Renal cortical epithelial cell (primary cell): Measurements from ENCODE around the gene RDM1. TPM values are rescaled to one million over a fixed set of nuclear protein-coding genes. Genes with fewer than 3 reads are reported as not detected.
"Not testable (repeated sequence)": the region's sequence is repeated elsewhere in the genome, so short reads cannot be mapped to it uniquely, and the experiment has no call there.

Experiments used
- DNase-seq: peaks from one replicate; pipeline ENCODE4 v3.0.0-alpha.2; 2011; ENCODE audit warnings: low read depth
- total RNA-seq: library from RNA; depleted of rRNA; stranded (reverse); fragments of >200 nt; gene quantifications from 2 replicates; pipeline ENCODE4 v1.2.3, GENCODE V29; 2014

RDM1 gene
- total RNA-seq, 1 donor from 2014 or later: 0.20 TPM

- peak; percentile 55 for DNase-seq
Measured at GRCh38 chr17:35898283-35899070, 32.1 kb downstream of the RDM1 start.

DNA sequence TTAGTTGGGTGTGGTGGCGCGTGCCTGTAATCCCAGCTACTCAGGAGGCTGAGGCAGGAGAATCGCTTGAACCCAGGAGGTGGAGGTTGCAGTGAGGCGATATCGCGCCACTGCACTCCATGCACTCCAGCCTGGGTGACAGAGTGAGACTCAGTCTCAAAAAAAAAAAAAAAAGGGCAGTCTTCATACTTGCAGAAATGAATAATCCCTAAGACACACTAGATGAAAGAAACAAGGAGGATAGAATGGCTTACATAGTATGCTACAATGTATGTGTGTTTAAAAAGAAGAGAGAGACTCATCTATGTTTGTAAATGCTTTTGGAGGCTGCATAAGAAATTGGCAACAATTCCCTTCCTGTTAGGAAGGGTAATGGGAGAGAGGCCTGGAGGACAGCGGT, 32.8 kb downstream of the RDM1 start:
- DNase-seq: not testable (repeated sequence)

GRCh38 chr17:35895636-35896587, 34.7 kb downstream of the RDM1 start:
- DNase-seq: no peak

DNA sequence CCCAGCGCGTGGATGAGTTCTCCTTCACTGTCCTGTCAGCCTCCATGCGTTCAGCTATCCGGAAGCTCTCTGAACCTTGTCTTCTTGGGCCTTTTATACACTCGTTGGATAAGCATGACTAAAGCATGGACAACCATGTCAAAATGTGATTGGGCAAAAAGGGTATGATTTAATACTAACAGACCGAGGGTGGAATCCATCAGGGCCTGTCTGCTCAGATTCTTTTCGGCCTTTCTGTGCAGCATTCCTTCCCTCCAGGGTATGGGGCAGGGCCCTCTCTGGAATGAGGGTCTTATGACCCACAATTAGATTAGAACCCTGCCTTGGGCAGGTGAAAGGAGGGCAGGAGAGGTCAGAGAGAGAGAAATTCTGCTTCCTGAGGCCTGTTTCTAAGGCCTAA, 36.4 kb downstream of the RDM1 start:
- DNase-seq: no peak

GRCh38 chr17:35893751-35894150, 36.8 kb downstream of the RDM1 start:
- peak; percentile 59 for DNase-seq

GRCh38 chr17:35892091-35893035, 38.2 kb downstream of the RDM1 start:
- DNase-seq: peak; percentile 53

DNA sequence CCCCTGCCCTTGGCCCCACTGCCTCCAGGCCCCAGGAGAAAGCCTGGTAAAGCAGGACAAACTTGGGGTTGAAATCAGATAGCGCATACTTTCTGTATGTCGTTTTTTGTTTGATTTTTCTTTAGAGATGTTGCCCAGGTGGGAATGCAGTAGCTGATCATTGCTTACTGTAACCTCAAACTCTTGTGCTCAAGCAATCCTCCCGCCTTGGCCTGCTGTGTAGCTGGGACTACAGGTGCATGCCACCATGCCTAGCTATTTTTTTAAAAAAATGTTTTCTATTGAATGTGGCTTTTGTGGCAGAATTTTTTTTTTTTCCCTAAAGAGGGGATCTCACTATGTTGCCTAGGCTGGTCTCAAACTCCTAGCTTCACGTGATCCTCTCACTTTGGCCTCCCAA, 39.3 kb downstream of the RDM1 start:
- no peak for DNase-seq

DNA sequence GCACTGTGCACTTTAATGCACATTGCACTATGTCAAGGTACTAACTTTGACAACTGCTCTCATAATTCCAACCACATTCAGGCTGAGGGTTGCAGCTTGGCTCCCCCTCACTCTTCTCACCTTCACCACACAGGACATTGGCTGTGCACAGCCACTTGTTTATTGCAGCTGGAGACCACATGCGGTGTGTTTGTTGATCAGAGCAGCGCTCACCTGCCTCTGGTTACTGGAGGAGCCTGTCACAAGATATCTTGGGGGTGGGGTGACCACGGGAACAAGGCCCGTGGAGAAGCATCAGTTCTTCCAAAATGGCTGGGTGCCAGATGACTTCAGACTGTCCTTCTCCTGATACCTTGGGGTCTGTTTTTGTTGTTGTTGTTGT, 39.8 kb downstream of the RDM1 start:
- no peak for DNase-seq

- peak; percentile 69 for DNase-seq
Measured at GRCh38 chr17:35889818-35890773, 40.5 kb downstream of the RDM1 start.

DNA sequence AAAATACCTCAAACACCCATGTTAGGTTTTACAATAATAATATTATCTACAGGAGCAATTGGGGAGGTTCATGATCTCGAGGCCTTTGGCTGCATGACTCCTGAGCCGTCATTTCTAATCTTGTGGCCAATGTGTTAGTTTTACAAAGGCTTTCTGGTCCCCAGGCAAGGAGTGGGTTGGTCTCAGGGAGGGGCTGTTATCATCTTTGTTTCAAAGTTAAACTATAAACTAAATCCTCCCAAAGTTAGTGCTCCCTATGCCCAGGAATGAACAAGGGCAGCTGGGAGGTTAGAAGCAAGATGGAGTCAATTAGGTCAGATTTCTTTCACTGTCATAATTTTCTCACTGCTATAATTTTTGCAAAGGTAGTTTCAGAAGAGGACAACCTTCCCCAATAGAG, 41.3 kb downstream of the RDM1 start:
- DNase-seq: no peak

- peak; percentile 18 for DNase-seq
Measured at GRCh38 chr17:35879773-35880654, 50.6 kb downstream of the RDM1 start, which contains the start of gene CCL5. Gene CCL5, minus strand, starts transcription at chr17:35880360.

- no peak for DNase-seq
Measured at GRCh38 chr17:35878361-35878760, 52.2 kb downstream of the RDM1 start.

- no peak for DNase-seq
Measured at GRCh38 chr17:35877345-35878029, 53.1 kb downstream of the RDM1 start.

- no peak for DNase-seq
Measured at GRCh38 chr17:35876534-35876933, 54.0 kb downstream of the RDM1 start.

GRCh38 chr17:35875800-35876139, 54.8 kb downstream of the RDM1 start:
- no peak for DNase-seq

- no peak for DNase-seq
Measured at GRCh38 chr17:35875072-35875799, 55.3 kb downstream of the RDM1 start.

GRCh38 chr17:35872196-35872980, 58.2 kb downstream of the RDM1 start:
- DNase-seq: no peak
